Hepatocyte (in vitro differentiated cells): Measurements from ENCODE around the gene PLEKHJ1. TPM values are rescaled to one million over a fixed set of nuclear protein-coding genes. Genes with fewer than 3 reads are reported as not detected.

Experiments used
- DNase-seq: peaks from one replicate; pipeline ENCODE4 v3.0.0-alpha.2; 2016; ENCODE audit warnings: low spot score
- H2AFZ ChIP-seq: fragments of 200-600 bp; sonication (generic); 2 replicates; pipeline ENCODE4 v1.6.0; 2016; ENCODE audit warnings: antibody characterized with exemption, mild to moderate bottlenecking
- H3K27ac ChIP-seq: fragments of 200-600 bp; sonication (generic); 2 replicates; pipeline ENCODE4 v1.5.1; 2016; ENCODE audit warnings: mild to moderate bottlenecking
- H3K27me3 ChIP-seq: fragments of 200-600 bp; sonication (generic); 2 replicates; pipeline ENCODE4 v1.6.1; 2016
- H3K36me3 ChIP-seq: fragments of 200-600 bp; sonication (generic); replicated peaks from 2 replicates; pipeline ENCODE4 v1.5.1; 2016; ENCODE audit warnings: low read depth; ENCODE audit not compliant: insufficient read depth
- H3K4me1 ChIP-seq: fragments of 200-600 bp; sonication (generic); 2 replicates; pipeline ENCODE4 v1.5.1; 2016; ENCODE audit warnings: mild to moderate bottlenecking, moderate library complexity; ENCODE audit not compliant: insufficient read depth
- H3K4me2 ChIP-seq: fragments of 200-600 bp; sonication (generic); 2 replicates; pipeline ENCODE4 v1.6.0; 2016
- H3K4me3 ChIP-seq: fragments of 200-600 bp; sonication (generic); 2 replicates; pipeline ENCODE4 v1.5.1; 2016; ENCODE audit warnings: mild to moderate bottlenecking
- H3K79me2 ChIP-seq: fragments of 200-600 bp; sonication (generic); 2 replicates; pipeline ENCODE4 v1.6.0; 2017; ENCODE audit warnings: mild to moderate bottlenecking
- H3K9me2 ChIP-seq: fragments of 200-600 bp; sonication (generic); replicated peaks from 2 replicates; pipeline ENCODE4 v1.6.0; 2017; ENCODE audit warnings: mild to moderate bottlenecking; ENCODE audit not compliant: insufficient read depth
- H3K9me3 ChIP-seq: fragments of 200-600 bp; sonication (generic); 2 replicates; pipeline ENCODE4 v1.5.1; 2016; ENCODE audit warnings: low read depth, mild to moderate bottlenecking
- H4K20me1 ChIP-seq: fragments of 200-600 bp; sonication (generic); 2 replicates; pipeline ENCODE4 v1.6.0; 2016; ENCODE audit warnings: mild to moderate bottlenecking; ENCODE audit not compliant: insufficient read depth, poor library complexity, severe bottlenecking
- CTCF ChIP-seq: fragments of 200-600 bp; sonication (generic); IDR thresholded peaks from 2 replicates; pipeline ENCODE4 v1.5.1; 2016; ENCODE audit warnings: antibody characterized with exemption, mild to moderate bottlenecking; ENCODE audit not compliant: poor library complexity
- EZH2 ChIP-seq: fragments of 200-600 bp; sonication (generic); IDR thresholded peaks from 2 replicates; pipeline ENCODE4 v1.6.1; 2016; ENCODE audit warnings: antibody characterized with exemption, mild to moderate bottlenecking, borderline replicate concordance
- EZH2phosphoT487 ChIP-seq: fragments of 200-600 bp; sonication (generic); IDR thresholded peaks from one replicate; pipeline ENCODE4 v1.6.1; 2018; ENCODE audit warnings: antibody characterized with exemption, mild to moderate bottlenecking, low read depth, moderate library complexity; ENCODE audit not compliant: unreplicated experiment, severe bottlenecking
- WGBS: methylation state at CpG from one replicate; pipeline ENCODE4 v1.1.6; 2016; ENCODE audit warnings: low lambda C conversion rate; ENCODE audit errors: missing lambda C conversion rate; 5-methylcytosine and 5-hydroxymethylcytosine counted together
- polyA plus RNA-seq: library from polyadenylated mRNA; unstranded; fragments of >200 nt; fragmentation: Nextera tagmentation; extraction: Ambion mirVana; gene quantifications from 2 replicates; pipeline ENCODE4 v1.2.1, GENCODE V29; 2016
- total RNA-seq: library from RNA; depleted of rRNA; stranded (reverse); fragments of >200 nt; gene quantifications from 2 replicates; pipeline ENCODE4 v1.2.3, GENCODE V29; 2014

Gene PLEKHJ1
- total and polyA plus RNA-seq, 2 experiments from 2014 or later = 165 to 190 TPM

GRCh38 chr19:2274931-2275535, 38.9 kb upstream of the PLEKHJ1 start:
- peak; percentile 78 for DNase-seq
- Histone ChIP-seq H3K4me1 (peaks cover 22% of the 10 kb centered on the region), H3K27ac (no peak overlapping the region), H2AFZ (no peak overlapping the region), H3K4me2 (no peak overlapping the region), H4K20me1 (peaks cover 50% of the 10 kb centered on the region), H3K9me2 (no peaks in the 10 kb centered on the region), H3K27me3 (no peaks in the 10 kb centered on the region), H3K79me2 (peaks cover 48% of the 10 kb centered on the region), H3K4me3 (no peak overlapping the region), H3K36me3 (no peaks in the 10 kb centered on the region), H3K9me3 (no peaks in the 10 kb centered on the region)
- TF ChIP-seq EZH2 (no peak), CTCF (peak; percentile 50)
- WGBS = 64% methylated on average over 9 of the region's 16 CpGs

GRCh38 chr19:2274185-2274711, 38.1 kb upstream of the PLEKHJ1 start:
- peaks cover 56% of the 10 kb centered on the region for H4K20me1 ChIP-seq

GRCh38 chr19:2273356-2274184, 37.4 kb upstream of the PLEKHJ1 start:
- Histone ChIP-seq H2AFZ (no peak overlapping the region), H3K4me3 (no peak overlapping the region), H3K9me3 (no peaks in the 10 kb centered on the region), H3K4me1 (peaks cover 22% of the 10 kb centered on the region), H4K20me1 (peaks cover 56% of the 10 kb centered on the region), H3K27ac (peak overlapping the region; percentile 78), H3K36me3 (no peaks in the 10 kb centered on the region), H3K4me2 (peak overlapping the region; percentile 99), H3K9me2 (no peaks in the 10 kb centered on the region), H3K79me2 (peaks cover 55% of the 10 kb centered on the region), H3K27me3 (no peaks in the 10 kb centered on the region)
- TF ChIP-seq CTCF (peak; percentile 100), EZH2phosphoT487 (no peak), EZH2 (no peak)
- DNase-seq = peak; percentile 85
- 16% methylated on average over 45 of the region's 45 CpGs for WGBS

More at GRCh38 chr19:2274185-2274711, 38.1 kb upstream of the PLEKHJ1 start:
- H3K4me2 ChIP-seq = peak overlapping the region; percentile 99
- H3K4me1 ChIP-seq = peaks cover 22% of the 10 kb centered on the region
- H3K27ac ChIP-seq = peak overlapping the region; percentile 78
- no peaks in the 10 kb centered on the region for H3K27me3 ChIP-seq
- WGBS = 91% methylated on average over 9 of the region's 9 CpGs
- H3K4me3 ChIP-seq = no peak overlapping the region
- TF ChIP-seq EZH2phosphoT487 (no peak), CTCF (no peak), EZH2 (no peak)
- no peak for DNase-seq
- no peak overlapping the region for H2AFZ ChIP-seq
- H3K9me3 ChIP-seq = no peaks in the 10 kb centered on the region
- no peaks in the 10 kb centered on the region for H3K36me3 ChIP-seq
- no peaks in the 10 kb centered on the region for H3K9me2 ChIP-seq
- H3K79me2 ChIP-seq = peaks cover 55% of the 10 kb centered on the region
